HG03520 (cell line): ENCODE data around the gene MIX23.

ENCODE experiments used
- ATAC-seq: cut with Tn5 transposase; IDR thresholded peaks from one replicate; pipeline ENCODE4 v1.9.1; 2021; ENCODE audit warnings: mild to moderate bottlenecking, moderate library complexity; ENCODE audit not compliant: unreplicated experiment

The MIX23 gene

DNA sequence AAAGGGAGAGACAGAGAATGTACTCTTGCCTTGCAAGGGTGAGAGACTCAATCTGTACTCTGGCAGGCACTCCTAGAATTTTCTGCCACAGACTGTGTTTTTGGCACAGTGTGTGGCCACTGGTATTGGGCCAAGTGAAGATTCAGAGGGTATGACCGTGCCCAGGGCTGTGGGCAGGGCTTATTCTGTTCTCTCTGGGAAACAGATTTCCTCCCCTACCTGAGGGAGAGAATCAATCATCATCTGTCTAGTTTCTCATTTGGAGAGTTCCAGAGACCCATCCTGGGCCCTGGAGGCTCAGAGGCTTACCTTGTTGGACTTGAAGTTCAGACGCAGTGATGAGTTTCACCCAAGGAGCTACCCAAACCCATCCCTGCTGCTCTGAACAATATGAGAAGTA lies 29.8 kb downstream of the MIX23 start:
- no peak for ATAC-seq

DNA sequence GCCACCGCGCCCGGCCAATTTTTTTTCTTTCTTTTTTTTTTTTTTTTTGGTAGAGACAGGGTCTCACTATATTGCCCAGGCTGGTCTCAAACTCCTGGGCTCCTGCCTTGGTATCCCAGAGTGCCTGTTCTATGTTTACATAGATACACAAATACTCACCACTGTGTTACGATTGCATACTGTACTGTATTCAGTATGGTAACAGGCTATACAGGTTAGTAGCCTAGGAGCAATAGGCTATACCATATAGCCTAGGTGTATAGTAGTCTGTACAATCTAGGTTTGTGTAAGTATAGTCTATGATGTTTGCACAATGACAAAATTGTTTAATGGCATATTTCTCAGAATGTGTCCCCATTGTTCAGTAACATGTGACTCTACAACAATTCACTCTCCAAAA lies 31.4 kb downstream of the MIX23 start:
- no peak for ATAC-seq

DNA sequence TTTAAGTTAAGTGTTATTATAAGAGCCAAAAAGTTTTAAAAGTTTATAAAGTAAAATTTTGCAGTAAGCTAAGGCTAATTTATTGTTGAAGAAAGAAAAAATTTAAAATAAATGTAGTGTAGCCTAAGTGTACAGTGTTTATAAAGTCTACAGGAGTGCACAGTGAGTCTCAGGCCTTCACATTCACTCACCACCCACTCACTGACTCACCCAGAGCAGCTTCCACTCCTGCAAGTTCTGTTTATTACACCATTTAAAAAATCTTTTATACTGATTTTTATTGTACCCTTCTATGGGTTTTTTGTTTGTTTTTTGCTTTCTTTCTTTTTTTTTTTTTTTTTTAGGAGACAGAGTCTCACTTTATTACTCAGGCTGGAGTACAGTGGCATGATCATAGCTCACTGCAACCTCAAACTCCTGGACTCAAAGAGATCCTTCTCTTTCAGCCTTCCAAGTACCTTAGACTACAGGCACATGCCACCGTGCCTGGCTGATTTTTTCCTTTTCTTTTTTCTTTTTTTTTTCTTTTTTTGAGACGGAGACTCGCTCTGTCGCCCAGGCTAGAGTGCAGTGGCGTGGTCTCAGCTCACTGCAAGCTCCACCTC lies 32.1 kb downstream of the MIX23 start:
- no peak for ATAC-seq

DNA sequence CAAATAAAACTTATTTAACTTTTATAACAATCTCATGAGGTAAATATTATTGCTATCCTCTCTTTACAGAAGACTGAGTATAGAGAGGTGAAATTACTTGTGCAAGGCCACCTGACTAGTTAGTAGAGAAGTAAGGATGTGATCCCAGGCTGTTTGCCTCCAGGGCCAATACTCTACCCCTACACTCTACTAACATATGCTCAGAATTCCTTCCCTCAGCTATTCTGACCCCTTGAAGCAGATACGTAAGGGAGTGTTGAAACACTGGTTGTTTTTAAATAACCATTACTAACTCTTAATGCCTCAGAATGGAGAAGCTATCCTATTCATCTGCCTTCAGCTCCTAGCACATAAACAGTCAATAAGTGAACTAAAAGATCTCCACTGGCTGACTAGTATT lies 33.9 kb downstream of the MIX23 start:
- ATAC-seq: no peak

DNA sequence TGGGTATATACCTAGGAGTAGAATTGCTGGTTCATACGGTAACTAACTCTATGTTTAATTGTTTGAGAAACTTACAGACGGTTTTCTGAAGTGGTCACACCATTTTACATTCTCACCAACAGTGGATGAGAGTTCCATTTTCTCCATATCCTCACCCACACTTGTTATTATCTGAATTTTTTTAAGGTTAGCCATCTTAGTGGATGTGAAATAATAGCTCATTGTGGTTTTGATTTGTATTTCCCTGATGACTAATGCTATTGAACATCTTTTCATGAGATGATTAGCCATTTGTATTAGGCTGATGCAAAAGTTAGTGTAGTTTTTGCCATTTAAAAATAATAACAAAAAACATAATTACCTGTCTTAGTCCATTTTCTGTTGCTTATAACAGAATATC lies 39.4 kb downstream of the MIX23 start:
- ATAC-seq: no peak

DNA sequence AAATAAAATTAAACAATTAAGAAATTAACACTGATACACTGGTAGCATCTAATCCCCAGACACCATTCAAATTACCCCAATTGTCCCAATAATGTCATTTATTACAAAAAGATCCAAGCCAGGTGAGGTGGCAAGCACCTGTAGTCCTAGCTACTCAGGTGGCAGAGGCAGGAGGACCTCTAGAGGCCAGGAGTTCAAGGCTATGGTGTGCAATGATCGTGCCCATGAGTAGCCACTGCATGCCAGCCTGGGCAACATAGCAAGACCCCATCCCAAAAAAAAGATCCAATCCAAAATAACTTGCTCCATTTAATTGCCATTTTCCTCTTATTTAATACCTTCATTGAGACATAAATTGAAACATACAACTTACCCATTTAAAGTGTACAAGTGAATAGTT lies 40.2 kb downstream of the MIX23 start:
- ATAC-seq: no peak

DNA sequence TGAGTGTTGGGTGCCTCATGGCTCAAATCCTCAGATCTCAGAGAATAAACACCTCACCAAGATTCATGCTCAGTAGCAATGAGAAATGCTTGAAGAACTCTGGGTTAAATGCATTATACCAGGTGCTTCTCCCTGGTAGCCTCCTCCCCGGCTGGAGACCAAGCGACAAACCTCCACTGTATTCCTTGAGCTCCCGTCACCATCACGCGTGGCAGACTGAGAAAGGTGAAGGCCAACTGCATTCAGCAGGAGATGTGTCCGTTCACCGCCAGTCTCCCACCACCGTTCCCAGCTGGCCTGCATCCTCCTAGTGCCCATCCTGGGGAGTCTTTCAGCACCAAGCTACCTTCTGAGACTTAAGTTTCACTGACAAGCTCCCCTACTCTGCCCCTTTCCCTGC lies 50.5 kb downstream of the MIX23 start:
- ATAC-seq: no peak

DNA sequence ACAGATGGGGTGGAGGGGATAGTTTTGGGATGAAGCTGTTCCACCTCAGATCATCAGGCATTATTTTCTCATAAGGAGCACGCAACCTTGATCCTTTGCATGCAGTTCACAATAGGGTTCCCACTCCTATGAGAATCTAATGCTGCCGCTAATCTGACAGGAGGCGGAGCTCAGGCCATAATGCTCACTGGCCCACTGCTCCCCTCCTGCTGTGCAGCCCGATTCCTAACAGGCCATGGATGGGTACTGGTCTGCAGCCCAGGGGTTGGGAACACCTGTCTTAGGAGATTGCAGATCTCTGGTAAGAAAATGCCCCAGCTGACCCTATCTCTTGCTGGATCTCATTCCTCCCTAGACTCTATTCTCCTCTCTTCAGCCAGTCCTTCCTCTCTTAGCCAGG lies 51.1 kb downstream of the MIX23 start:
- ATAC-seq: no peak

DNA sequence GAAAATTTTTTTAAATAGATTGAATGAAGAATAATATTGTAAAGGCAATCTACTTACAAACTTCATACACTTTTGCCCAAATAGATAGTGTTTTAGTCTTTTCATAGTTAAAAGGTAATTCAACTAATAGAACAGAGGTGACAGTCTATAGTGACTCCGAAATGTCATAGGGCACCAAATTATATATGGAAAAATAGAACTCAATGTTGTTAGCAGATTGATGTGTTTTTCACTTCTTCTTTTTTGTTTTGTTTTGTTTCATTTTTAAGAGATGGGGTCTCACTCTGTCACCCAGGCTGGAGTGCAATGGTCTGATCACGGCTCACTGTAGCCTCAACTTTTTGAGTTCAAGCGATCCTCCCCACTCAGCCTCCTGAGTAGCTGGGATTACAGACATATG lies 57.3 kb downstream of the MIX23 start:
- ATAC-seq: no peak

DNA sequence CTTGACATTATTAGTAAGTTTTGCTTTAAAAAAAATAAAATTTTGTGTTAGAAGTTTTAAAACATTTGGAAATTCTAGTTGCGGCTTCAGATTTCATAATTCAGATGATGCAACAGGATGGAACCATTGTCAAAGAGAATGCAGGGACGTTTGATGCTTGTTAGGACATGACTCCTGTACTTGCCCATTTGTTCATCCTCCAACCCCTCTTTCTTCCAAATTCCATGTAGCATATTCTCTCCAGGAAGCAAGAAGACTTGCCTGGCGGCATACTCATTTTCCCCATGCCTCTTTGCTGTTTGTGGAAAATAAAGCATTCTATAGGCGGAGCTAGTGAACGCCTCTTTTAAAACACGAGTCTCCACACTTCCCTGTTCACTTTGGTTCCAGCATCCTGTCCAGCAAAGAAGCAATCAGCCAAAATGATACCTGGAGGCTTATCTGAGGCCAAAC lies 58.1 kb downstream of the MIX23 start, which contains the start of gene CSTA:
Gene CSTA (plus strand): TSS at position 378 of the 453 bp plus-strand sequence. CDS start 45 bp downstream, at position 423.
- no peak for ATAC-seq

DNA sequence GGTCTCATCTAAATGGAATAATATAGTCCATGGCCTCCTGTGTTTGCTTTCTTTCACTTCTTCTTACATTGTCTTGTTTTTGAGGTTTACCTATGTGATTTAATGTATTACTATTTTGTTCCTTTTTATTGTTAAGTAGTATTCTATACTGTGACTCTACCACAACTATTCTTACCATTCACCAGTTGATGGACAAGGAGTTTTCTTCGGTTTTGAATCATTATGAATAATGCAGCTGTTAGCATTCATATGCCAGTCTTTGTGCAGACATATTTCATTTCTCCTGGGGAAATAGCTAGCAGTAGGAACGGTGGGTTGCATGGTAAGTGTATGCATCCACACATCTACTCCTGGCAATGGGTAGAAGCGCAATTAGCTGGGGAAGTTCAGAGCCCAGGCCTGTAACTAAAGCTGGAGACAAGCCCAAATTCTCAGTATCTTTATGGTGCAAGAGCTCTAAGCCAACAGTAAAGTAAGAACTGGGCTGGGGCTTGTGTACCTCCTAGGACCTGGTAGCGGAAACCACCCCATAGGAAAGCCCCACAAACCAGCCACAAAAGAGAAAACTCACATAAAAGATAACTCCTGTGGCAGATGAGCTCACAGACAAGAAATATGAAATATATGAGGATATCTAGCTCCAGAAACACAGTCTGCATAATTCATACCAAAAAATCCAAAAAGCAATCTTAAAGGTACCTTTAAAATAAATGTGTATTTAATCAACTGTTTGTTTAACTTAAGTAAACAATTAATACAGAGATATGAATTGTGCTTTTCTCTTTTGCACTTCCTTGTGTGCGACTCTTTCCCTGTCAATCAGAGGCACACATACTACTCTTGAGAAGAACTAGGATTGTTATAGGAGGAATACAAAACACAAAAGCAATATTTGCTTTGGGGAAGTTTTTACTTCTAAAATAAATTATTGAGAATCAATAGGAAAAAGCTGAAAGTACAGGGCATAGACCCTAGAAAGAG lies 60.6 kb downstream of the MIX23 start:
- ATAC-seq: no peak

DNA sequence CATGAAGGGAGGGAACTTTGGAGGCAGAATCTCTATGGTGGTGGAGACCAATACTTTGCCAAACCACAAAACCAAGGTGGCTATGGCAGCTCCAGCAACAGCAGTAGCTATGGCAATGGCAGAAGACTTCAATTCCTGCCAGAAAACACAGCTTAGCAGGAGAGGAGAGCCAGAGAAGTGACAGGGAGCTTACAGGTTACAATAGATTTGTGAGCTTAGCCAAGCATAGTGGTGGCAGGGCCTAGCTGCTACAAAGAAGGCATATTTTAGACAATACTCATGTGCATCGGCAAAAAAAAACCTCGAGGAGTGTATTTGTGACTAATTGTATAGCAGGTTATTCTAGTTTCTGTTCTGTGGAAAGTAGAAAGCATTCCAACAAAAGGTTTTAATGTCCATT lies 64.4 kb downstream of the MIX23 start:
- no peak for ATAC-seq

DNA sequence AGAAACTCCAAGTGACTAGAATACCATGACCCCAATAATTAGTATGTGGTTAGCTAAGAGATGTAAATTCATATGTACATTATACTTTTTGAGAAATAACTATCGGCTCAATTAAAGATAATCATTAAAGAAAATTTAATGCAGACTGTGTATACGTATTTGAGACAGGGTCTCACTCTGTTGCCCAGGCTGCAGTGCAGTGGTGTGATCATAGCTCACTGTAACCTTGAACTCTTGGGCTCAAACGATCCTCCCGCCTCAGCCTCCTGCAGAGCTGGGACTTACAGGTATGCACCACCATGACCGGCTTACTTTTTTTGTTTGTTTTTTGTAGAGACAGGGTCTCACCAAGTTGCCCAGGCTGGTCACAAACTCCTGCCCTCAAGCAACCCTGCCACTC lies 66.7 kb downstream of the MIX23 start:
- no peak for ATAC-seq

DNA sequence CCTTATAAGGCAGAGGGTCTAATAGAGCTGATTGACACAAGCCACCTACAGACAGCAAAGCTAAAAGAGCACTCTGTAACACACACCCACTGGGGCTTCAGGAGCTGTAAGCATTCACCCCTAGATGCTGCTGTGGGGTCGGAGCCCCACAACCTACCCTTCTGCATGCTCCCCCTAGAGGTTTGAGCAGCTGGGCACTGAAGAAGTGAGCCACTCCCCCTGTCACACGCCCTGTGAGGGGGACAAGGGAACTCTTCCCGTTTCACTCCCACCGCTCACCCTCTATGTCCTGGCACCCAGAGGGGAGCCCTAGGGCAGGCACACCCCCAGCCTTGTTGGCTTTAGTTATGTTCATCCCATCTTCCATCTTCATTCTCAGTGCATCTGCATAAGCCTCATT lies 67.4 kb downstream of the MIX23 start:
- ATAC-seq: no peak

DNA sequence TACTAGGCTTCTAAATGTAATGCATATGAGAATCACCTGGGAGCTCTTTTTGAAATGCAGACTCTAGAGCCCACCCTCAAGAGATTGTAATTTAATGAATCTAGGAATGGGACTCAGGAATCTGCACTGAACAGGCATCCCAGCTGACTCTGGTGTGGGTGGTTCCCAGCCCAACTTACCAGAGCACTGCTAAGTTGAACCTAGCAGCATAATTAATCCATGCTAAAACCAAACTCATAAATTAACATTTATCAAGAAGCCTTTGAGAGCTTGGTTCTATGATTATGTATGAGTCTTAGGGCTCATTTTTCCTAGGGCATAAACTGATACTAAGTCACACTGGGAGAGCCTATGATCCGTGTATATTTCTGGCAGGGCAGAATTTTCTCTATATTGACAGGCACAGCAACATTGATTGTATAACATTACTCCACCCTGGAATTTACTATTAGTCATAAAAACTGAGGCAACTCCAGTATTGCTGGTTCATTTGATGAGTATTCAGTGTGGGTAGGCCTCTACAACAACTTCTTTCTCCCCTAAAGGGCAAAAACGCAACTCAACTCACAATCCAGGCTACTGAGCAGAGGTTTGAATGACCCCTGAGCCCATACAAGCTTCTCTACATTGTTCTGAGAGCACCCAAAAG lies 68.7 kb downstream of the MIX23 start:
- ATAC-seq: no peak

DNA sequence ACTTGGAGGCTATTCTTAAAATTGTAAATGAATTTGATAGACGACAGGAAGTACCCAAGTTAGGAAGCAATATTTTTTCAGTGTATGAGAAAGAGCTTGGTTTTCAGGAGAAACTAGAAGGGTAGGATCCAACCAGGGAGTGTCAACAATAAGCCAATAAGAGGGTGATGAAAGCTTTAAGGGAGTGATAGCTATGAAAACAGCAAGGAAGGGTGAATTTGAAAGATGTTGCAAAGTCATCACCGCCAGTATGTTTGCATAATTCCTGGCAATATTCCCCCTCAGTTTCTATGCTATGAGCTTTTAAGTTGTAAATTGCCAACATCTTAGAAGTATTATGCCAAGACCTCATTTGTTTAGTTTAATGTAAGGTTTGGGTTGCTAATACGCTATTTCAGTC lies 69.8 kb downstream of the MIX23 start:
- ATAC-seq: no peak

DNA sequence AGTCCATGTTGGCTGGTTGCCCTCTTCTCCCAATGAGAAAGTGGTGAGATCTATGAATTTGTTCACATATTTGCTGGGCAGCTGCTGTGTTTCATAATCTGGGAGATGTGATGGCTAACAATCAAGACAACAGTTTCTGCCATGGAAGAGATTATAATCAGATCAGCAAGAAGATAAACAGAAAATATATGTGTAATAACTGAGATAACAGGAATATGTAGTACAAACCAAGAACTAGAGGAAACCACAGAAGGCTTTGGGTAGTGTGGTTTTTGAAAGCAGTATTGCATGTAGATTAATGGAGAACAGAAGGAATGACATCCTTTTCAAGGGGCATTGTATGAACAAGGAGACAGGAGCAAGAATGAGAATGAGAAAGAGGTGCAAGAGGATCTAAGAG lies 70.2 kb downstream of the MIX23 start:
- no peak for ATAC-seq

DNA sequence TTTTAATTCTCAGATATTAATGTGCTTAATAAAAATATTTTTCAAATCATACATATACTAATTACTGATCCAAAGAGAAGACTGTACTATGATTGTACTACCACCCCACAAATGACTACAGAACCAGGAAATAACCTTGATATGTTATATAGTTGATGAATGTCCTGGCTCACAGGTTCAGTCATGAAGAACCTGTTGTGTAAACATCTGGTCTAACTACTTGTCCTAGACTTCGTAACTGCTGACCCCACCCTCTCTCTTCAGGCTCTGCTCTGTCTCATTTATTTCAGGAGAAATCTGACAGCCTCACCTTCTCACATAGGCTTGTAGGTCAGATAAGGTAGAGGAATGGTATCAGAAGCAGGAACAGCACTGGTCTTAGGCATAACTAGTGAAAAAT lies 72.7 kb downstream of the MIX23 start:
- no peak for ATAC-seq
